ENCODE measurements around the gene SGSM1. TPM values are rescaled to one million over a fixed set of nuclear protein-coding genes. Genes with fewer than 3 reads are reported as not detected.

Gene SGSM1
- total RNA-seq, 1 donor from 2014 or later: 1.2 TPM

DNA sequence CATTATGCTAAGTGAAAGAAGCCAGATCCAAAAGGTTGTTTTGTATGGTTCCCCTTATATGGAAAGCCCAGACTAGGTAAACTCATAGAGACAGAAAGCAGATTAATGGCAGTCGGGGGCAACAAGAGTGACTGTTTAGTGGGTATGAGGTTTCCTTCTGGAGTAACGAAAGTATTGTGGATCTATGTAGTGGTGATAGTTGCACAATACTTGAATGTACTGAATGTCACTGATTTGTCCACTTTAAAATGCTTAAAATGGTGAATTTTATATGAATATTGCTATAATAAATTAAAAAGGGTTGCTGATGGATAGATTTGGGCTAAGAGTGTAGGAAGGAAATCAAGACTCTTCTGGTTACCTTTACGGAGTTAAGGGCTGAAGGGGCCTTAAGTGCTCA lies 10.0 kb upstream of the SGSM1 start:
- TF ChIP-seq, protein P1, sequence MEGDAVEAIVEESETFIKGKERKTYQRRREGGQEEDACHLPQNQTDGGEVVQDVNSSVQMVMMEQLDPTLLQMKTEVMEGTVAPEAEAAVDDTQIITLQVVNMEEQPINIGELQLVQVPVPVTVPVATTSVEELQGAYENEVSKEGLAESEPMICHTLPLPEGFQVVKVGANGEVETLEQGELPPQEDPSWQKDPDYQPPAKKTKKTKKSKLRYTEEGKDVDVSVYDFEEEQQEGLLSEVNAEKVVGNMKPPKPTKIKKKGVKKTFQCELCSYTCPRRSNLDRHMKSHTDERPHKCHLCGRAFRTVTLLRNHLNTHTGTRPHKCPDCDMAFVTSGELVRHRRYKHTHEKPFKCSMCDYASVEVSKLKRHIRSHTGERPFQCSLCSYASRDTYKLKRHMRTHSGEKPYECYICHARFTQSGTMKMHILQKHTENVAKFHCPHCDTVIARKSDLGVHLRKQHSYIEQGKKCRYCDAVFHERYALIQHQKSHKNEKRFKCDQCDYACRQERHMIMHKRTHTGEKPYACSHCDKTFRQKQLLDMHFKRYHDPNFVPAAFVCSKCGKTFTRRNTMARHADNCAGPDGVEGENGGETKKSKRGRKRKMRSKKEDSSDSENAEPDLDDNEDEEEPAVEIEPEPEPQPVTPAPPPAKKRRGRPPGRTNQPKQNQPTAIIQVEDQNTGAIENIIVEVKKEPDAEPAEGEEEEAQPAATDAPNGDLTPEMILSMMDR (IDR thresholded peaks at IDR 0.05; ENCODE audit: partially characterized antibody, unreplicated experiment): no peak
- H3K27me3 Mint-ChIP-seq (ENCODE audit: unreplicated experiment): no peaks in the 10 kb centered on the region
- no peaks in the 10 kb centered on the region for H3K36me3 Mint-ChIP-seq (ENCODE audit: unreplicated experiment)
- no peak overlapping the region for H3K4me3 Mint-ChIP-seq (ENCODE audit: unreplicated experiment)
- peaks cover 3% of the 10 kb centered on the region for H3K4me1 Mint-ChIP-seq (ENCODE audit: low read depth, unreplicated experiment)
- no peaks in the 10 kb centered on the region for H3K9me3 Mint-ChIP-seq (ENCODE audit: unreplicated experiment)
- DNase-seq: no peak
- H3K27ac Mint-ChIP-seq (ENCODE audit: unreplicated experiment): no peak overlapping the region

DNA sequence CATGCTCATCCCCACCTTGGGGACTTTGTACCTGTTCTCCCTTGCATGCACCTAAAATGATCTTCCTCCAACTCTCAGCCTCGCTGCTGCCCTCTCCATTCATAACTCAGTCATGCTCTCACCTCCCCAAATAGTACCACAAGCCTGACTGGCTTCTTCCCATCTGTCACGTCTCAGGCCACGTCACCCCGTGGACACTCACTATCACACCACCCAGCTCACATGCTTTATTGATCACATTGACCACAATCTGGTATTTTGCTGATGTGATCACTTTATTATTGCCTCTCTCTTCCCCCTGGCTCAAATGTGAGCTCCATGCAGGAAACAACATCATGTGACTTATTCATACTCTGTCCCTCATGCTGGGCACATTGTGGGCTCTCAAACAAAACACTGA lies 9.2 kb upstream of the SGSM1 start:
- no peak overlapping the region for H3K27ac Mint-ChIP-seq (ENCODE audit: unreplicated experiment)
- no peak for DNase-seq
- no peaks in the 10 kb centered on the region for H3K36me3 Mint-ChIP-seq (ENCODE audit: unreplicated experiment)
- no peak overlapping the region for H3K4me3 Mint-ChIP-seq (ENCODE audit: unreplicated experiment)
- H3K27me3 Mint-ChIP-seq (ENCODE audit: unreplicated experiment): peaks cover under 1% of the 10 kb centered on the region
- peaks cover 3% of the 10 kb centered on the region for H3K4me1 Mint-ChIP-seq (ENCODE audit: low read depth, unreplicated experiment)
- TF ChIP-seq, protein P1 (IDR thresholded peaks at IDR 0.05; ENCODE audit: partially characterized antibody, unreplicated experiment): no peak
- H3K9me3 Mint-ChIP-seq (ENCODE audit: unreplicated experiment): no peaks in the 10 kb centered on the region

DNA sequence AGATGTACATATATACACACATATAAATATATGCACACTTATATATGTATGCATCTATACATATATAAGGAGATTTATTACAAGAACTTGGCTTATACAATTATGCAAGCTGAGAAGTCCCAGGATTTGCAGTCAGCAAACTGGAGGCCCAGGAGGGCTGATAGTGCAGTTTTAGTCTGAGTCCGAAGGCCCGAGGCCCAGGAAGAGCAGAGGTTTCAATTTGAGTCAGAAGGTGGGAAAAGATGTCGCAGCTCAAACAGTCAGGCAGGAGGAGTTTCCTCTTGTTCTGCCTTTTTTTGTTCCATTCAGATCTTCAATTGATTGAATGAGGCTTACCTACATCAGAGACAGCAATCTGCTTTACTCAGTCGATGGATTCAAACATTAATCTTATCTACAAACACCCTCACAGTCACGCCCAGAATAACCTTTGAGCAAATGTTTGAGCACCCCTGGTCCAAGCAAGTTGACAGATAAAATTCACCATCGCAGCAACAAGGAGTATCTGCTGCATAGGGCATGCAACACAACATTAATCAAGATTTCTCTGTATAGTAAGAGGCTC lies 4.0 kb upstream of the SGSM1 start:
- Mint-ChIP-seq H3K27me3 (ENCODE audit: unreplicated experiment) (peaks cover 1% of the 10 kb centered on the region), H3K4me3 (ENCODE audit: unreplicated experiment) (no peak overlapping the region), H3K4me1 (ENCODE audit: low read depth, unreplicated experiment) (peaks cover 1% of the 10 kb centered on the region), H3K9me3 (ENCODE audit: unreplicated experiment) (no peaks in the 10 kb centered on the region), H3K27ac (ENCODE audit: unreplicated experiment) (no peak overlapping the region), H3K36me3 (ENCODE audit: unreplicated experiment) (no peaks in the 10 kb centered on the region)
- DNase-seq: no peak
- TF ChIP-seq, protein P1 (IDR thresholded peaks at IDR 0.05; ENCODE audit: partially characterized antibody, unreplicated experiment): no peak

DNA sequence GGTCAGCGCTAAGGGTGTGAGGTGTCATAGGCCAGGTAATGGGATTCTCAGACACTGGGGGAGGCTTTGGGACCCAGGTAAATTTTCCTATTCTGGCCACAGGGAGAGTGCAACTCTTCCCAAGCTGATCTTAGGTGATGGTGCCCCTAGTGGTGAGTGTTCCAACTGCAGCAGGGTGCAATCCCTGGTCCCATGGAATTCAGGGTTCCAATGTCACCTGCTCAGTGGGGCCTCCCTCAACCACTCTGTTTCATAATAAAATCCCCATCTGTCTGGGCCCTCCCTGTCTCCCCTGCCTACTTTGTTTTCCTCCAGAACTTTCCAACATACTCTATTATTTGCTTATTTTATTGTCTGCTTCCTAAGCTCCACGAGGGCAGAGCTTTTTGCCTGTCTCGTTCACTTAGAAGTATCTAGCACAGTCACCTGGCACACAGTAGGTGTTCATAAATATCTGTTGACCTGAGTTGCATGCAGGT lies 2.9 kb upstream of the SGSM1 start:
- Mint-ChIP-seq H3K36me3 (ENCODE audit: unreplicated experiment) (no peaks in the 10 kb centered on the region), H3K4me1 (ENCODE audit: low read depth, unreplicated experiment) (no peaks in the 10 kb centered on the region), H3K4me3 (ENCODE audit: unreplicated experiment) (no peak overlapping the region), H3K9me3 (ENCODE audit: unreplicated experiment) (no peaks in the 10 kb centered on the region), H3K27me3 (ENCODE audit: unreplicated experiment) (peaks cover 1% of the 10 kb centered on the region), H3K27ac (ENCODE audit: unreplicated experiment) (no peak overlapping the region)
- TF ChIP-seq, protein P1 (IDR thresholded peaks at IDR 0.05; ENCODE audit: partially characterized antibody, unreplicated experiment): peak; percentile 95
- peak; percentile 83 for DNase-seq

DNA sequence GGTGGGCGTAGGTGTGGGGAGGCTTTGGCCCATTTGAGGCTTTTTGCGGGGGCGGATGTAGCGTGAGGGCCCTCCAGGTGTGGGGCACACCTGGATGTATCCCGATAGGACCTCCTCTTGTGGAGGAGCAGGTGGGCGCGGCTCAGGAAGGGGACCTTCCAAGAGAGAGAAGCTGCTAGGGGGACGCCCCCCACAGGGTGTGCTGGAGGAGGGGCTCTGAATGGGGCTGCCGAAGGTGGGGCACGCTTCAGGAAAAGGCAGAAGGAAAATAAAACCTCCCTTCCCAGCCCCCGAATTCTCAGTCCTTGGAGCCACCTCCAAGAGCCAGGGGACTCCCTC lies 621 bp downstream of the SGSM1 start:
- DNase-seq: no peak
- Mint-ChIP-seq H3K27me3 (ENCODE audit: unreplicated experiment) (peaks cover 1% of the 10 kb centered on the region), H3K9me3 (ENCODE audit: unreplicated experiment) (no peaks in the 10 kb centered on the region), H3K27ac (ENCODE audit: unreplicated experiment) (no peak overlapping the region), H3K4me1 (ENCODE audit: low read depth, unreplicated experiment) (peaks cover 12% of the 10 kb centered on the region), H3K4me3 (ENCODE audit: unreplicated experiment) (peak overlapping the region; percentile 69), H3K36me3 (ENCODE audit: unreplicated experiment) (no peaks in the 10 kb centered on the region)
- TF ChIP-seq, protein P1 (IDR thresholded peaks at IDR 0.05; ENCODE audit: partially characterized antibody, unreplicated experiment): no peak

All from glutamatergic neuron (in vitro differentiated cells).